Measurements from ENCODE around the gene FHOD1. TPM values are rescaled to one million over a fixed set of nuclear protein-coding genes. Genes with fewer than 3 reads are reported as not detected.

The FHOD1 gene
- total and polyA plus RNA-seq, 2 of the 13 experiments (the other 11 are each of a cell fraction or from before 2014, with no cell fraction given), result 20.0 to 20.8 TPM

DNA sequence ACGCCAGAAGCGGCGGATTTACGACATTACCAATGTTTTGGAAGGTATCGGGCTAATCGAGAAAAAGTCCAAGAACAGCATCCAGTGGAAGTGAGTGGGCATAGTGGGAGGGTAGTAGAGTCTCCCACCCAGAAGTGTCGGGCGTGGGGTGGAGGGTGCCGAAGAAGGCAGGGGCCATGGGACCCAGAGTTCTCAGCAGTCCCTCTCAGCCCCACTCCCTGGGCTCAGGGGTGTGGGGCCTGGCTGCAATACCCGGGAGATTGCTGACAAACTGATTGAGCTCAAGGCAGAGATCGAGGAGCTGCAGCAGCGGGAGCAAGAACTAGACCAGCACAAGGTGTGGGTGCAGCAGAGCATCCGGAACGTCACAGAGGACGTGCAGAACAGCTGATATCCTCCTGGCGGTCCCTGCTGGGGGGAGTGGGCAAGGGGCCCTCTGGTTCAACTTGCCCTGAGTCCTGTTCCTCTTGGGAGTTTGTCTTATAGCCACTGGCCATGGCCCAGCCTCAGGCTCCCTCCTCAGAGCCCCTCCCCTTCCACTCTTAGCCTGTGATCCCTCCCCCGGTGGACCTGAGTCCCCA, 54.4 kb downstream of the FHOD1 start:
- no TSS peak for BruUV-seq (replicated peaks)
- in situ Hi-C loops (cut with HindIII; ENCODE audit: extremely low pct_ligation_motif_present, low pct_unique_long_range_greater_than_20kb), result no loop called here
- TF ChIP-seq JUND (CRISPR knock-in tag; IDR thresholded peaks at IDR 0.05) (no peak), ZNF367 (CRISPR knock-in tag; IDR thresholded peaks at IDR 0.05; ENCODE audit: borderline replicate concordance) (0 out of 2 replicates have a peak, but pooled peaks have one; percentile 41), ZNF557 (CRISPR knock-in tag; IDR thresholded peaks at IDR 0.05) (0 out of 2 replicates have a peak, but pooled peaks have one; percentile 61), HOXA7 (CRISPR knock-in tag; IDR thresholded peaks at IDR 0.05) (no peak), SALL1 (CRISPR knock-in tag; IDR thresholded peaks at IDR 0.05) (0 out of 2 replicates have a peak, but pooled peaks have one; percentile 16), ZNF572 (CRISPR knock-in tag; IDR thresholded peaks at IDR 0.05) (peak; percentile 86; the same call in 1 of the 2 replicates), ZBTB3 (CRISPR knock-in tag; IDR thresholded peaks at IDR 0.05; ENCODE audit: borderline replicate concordance, low read depth) (0 out of 2 replicates have a peak, but pooled peaks have one; percentile 27), ZNF253 (CRISPR knock-in tag; IDR thresholded peaks at IDR 0.05; ENCODE audit: borderline replicate concordance) (no peak), SMC3 (IDR thresholded peaks at IDR 0.05; ENCODE audit: low read length) (no peak), ZNF451 (CRISPR knock-in tag; IDR thresholded peaks at IDR 0.05) (peak; percentile 9; the same call in 1 of the 2 replicates), MEIS1 (CRISPR knock-in tag; IDR thresholded peaks at IDR 0.05; ENCODE audit: borderline replicate concordance) (0 out of 2 replicates have a peak, but pooled peaks have one; percentile 53), DNMT1 (CRISPR knock-in tag; IDR thresholded peaks at IDR 0.05) (0 out of 2 replicates have a peak, but pooled peaks have one; percentile 56), LCORL (IDR thresholded peaks at IDR 0.05) (no peak), LCORL (CRISPR knock-in tag; IDR thresholded peaks at IDR 0.05) (no peak), ZNF354B (CRISPR knock-in tag; IDR thresholded peaks at IDR 0.05) (no peak), ZNF619 (CRISPR knock-in tag; IDR thresholded peaks at IDR 0.05) (peak; percentile 61; the same call in 1 of the 2 replicates), ZNF230 (CRISPR knock-in tag; IDR thresholded peaks at IDR 0.05) (0 out of 2 replicates have a peak, but pooled peaks have one; percentile 44), CREM (IDR thresholded peaks at IDR 0.05) (no peak), CREM (CRISPR knock-in tag; IDR thresholded peaks at IDR 0.05) (peak; percentile 4; the same call in 1 of the 2 replicates), ZNF839 (CRISPR knock-in tag; IDR thresholded peaks at IDR 0.05; ENCODE audit: borderline replicate concordance) (peak; percentile 81; the same call in 1 of the 2 replicates)
- TF ChIP-seq, protein P1, sequence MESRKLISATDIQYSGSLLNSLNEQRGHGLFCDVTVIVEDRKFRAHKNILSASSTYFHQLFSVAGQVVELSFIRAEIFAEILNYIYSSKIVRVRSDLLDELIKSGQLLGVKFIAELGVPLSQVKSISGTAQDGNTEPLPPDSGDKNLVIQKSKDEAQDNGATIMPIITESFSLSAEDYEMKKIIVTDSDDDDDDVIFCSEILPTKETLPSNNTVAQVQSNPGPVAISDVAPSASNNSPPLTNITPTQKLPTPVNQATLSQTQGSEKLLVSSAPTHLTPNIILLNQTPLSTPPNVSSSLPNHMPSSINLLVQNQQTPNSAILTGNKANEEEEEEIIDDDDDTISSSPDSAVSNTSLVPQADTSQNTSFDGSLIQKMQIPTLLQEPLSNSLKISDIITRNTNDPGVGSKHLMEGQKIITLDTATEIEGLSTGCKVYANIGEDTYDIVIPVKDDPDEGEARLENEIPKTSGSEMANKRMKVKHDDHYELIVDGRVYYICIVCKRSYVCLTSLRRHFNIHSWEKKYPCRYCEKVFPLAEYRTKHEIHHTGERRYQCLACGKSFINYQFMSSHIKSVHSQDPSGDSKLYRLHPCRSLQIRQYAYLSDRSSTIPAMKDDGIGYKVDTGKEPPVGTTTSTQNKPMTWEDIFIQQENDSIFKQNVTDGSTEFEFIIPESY (CRISPR knock-in tag; IDR thresholded peaks at IDR 0.05), result 0 out of 2 replicates have a peak, but pooled peaks have one; percentile 8
- TF ChIP-seq, protein P2, sequence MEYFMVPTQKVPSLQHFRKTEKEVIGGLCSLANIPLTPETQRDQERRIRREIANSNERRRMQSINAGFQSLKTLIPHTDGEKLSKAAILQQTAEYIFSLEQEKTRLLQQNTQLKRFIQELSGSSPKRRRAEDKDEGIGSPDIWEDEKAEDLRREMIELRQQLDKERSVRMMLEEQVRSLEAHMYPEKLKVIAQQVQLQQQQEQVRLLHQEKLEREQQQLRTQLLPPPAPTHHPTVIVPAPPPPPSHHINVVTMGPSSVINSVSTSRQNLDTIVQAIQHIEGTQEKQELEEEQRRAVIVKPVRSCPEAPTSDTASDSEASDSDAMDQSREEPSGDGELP (IDR thresholded peaks at IDR 0.05; ENCODE audit: borderline replicate concordance, low read depth), result peak; percentile 80; the same call in 1 of the 2 replicates

More for the DNA sequence above, 54.4 kb downstream of the FHOD1 start:
- intact Hi-C loops (cut with micrococcal nuclease; ENCODE audit: unreplicated experiment), result loop anchor here (2.0 kb wide), 1 partner anchor 54 kb away; the partner anchor contains the start of gene FHOD1
- no peak for FAIRE-seq
- CTCF ChIA-PET (ENCODE audit: low intra/inter-chr PET ratio, low total read pairs), result no interaction called here
- ATAC-seq, result no peak
- Histone ChIP-seq H3K4me3 (replicated peaks in 1 of 3; ENCODE audit: insufficient read depth in 1 of 3, low read depth in 2 of 3, low read length in 3 of 3) (peak overlapping the region; percentile 84 to 99 (median 97)), H3K4me2 (ENCODE audit: low read depth, low read length) (peak overlapping the region; percentile 97), H3K4me1 (ENCODE audit: insufficient read depth, low read length) (peaks cover 38% of the 10 kb centered on the region), H4K20me1 (ENCODE audit: insufficient read depth, low read length) (no peaks in the 10 kb centered on the region; the same call in 1 of the 2 replicates), H3K9ac (ENCODE audit: insufficient read depth, low read depth, low read length) (peak overlapping the region; percentile 98), H3K9me3 (ENCODE audit: low read length) (no peaks in the 10 kb centered on the region), H2AFZ (ENCODE audit: low read length) (no peak overlapping the region), H3K79me2 (ENCODE audit: insufficient read depth, low read length) (peaks cover 21% of the 10 kb centered on the region), H3K36me3 (replicated peaks in 1 of 2; ENCODE audit: control insufficient read depth in 1 of 2, insufficient read depth in 2 of 2, low read length in 2 of 2) (peaks cover 29 to 43% of the 10 kb centered on the region in 2 experiments), H3K27ac (ENCODE audit: extremely low read length, insufficient read depth, low read length) (peak overlapping the region; percentile 59), H3K27me3 (ENCODE audit: control insufficient read depth in 1 of 2, insufficient read depth in 2 of 2, low read length in 2 of 2) (peaks cover 4 to 16% of the 10 kb centered on the region in 2 experiments; a peak in 2 of 5 replicates)
- 8% methylated on average over 17 of the region's 17 CpGs for WGBS (ENCODE audit: low lambda C conversion rate)
- DNase-seq (ENCODE audit: low spot score), result no peak
- POLR2A ChIA-PET, result interaction anchor here (0.9 to 1.9 kb wide), 6 partner anchors 7 to 55 kb away, joined by 3 to 8 read pairs (median 4); partner anchors contain the start of genes FHOD1, NOL3 and TMEM208
